ENCODE results near the gene MAT2B.

Gene MAT2B

DNA sequence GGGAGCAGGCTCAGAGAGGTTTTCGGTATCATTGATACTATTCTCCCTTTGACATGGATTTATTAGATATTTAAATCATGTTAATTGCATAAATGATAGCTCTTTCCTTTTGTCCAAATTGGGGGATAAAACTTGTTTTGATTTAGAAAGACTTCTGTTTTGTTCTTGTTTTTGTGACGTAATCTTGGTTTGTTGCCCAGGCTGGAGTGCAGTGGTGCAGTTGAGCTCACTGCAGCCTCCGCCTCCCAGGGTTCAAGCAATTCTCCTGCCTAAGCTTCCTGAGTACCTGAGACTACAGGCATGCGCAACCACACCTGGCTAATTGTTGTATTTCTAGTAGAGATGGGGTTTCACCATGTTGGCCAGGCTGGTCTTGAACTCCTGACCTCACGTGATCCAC, 7.1 kb downstream of the MAT2B start:
- Histone ChIP-seq H3K4me3 (ENCODE audit: low read depth, low read length) (no peak overlapping the region), H3K4me1 (ENCODE audit: control insufficient read depth, insufficient read depth, low read length) (peaks cover 14% of the 10 kb centered on the region), H3K36me3 (ENCODE audit: control insufficient read depth in 2 of 2, insufficient read depth in 1 of 2, low read length in 2 of 2) (peaks cover 52 to 55% of the 10 kb centered on the region in 2 experiments), H3K27ac (ENCODE audit: extremely low read depth, low read depth, low read length) (no peak overlapping the region), H3K9me3 (ENCODE audit: control insufficient read depth, insufficient read depth, low read depth, low read length) (no peaks in the 10 kb centered on the region)
- TF ChIP-seq ZNF426 (tag by site-specific recombination; IDR thresholded peaks at IDR 0.05) = no peak
- POLR2A ChIA-PET = no interaction called here
- CTCF ChIA-PET = interaction anchor here (1.0 kb wide), 1 partner anchor 9 kb away, joined by 4 read pairs; no protein-coding TSS in a partner anchor

DNA sequence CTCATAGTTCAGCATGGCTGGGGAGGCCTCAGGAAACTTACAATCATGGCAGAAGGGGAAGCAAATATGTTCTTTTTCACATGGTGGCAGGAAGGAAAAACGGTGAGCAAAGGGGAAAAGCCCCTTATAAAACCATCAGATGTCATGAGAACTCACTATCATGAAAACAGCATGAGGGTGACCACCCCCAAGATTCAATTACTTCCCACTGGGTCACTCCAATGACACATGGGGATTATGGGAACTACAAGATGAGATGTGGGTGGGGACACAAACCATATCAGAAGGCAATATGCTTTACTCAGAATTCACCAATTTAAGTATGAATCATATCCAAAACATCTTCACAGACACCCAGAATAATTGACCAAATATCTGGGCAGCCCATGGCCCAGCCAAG, 19.7 kb downstream of the MAT2B start:
- Histone ChIP-seq H3K4me3 (ENCODE audit: low read depth, low read length) (no peak overlapping the region), H3K27ac (ENCODE audit: extremely low read depth, low read depth, low read length) (no peak overlapping the region), H3K9me3 (ENCODE audit: control insufficient read depth, insufficient read depth, low read depth, low read length) (no peaks in the 10 kb centered on the region), H3K4me1 (ENCODE audit: control insufficient read depth, insufficient read depth, low read length) (no peaks in the 10 kb centered on the region), H3K36me3 (ENCODE audit: control insufficient read depth in 2 of 2, insufficient read depth in 1 of 2, low read length in 2 of 2) (peaks cover 4 to 8% of the 10 kb centered on the region in 2 experiments; a peak in 2 of 3 replicates)
- POLR2A ChIA-PET = no interaction called here
- no peak for TF ChIP-seq ZNF654 (tag by site-specific recombination; IDR thresholded peaks at IDR 0.05; ENCODE audit: low read depth)
- no peak for TF ChIP-seq ZSCAN23 (tag by site-specific recombination; IDR thresholded peaks at IDR 0.05)
- TF ChIP-seq, protein P1, sequence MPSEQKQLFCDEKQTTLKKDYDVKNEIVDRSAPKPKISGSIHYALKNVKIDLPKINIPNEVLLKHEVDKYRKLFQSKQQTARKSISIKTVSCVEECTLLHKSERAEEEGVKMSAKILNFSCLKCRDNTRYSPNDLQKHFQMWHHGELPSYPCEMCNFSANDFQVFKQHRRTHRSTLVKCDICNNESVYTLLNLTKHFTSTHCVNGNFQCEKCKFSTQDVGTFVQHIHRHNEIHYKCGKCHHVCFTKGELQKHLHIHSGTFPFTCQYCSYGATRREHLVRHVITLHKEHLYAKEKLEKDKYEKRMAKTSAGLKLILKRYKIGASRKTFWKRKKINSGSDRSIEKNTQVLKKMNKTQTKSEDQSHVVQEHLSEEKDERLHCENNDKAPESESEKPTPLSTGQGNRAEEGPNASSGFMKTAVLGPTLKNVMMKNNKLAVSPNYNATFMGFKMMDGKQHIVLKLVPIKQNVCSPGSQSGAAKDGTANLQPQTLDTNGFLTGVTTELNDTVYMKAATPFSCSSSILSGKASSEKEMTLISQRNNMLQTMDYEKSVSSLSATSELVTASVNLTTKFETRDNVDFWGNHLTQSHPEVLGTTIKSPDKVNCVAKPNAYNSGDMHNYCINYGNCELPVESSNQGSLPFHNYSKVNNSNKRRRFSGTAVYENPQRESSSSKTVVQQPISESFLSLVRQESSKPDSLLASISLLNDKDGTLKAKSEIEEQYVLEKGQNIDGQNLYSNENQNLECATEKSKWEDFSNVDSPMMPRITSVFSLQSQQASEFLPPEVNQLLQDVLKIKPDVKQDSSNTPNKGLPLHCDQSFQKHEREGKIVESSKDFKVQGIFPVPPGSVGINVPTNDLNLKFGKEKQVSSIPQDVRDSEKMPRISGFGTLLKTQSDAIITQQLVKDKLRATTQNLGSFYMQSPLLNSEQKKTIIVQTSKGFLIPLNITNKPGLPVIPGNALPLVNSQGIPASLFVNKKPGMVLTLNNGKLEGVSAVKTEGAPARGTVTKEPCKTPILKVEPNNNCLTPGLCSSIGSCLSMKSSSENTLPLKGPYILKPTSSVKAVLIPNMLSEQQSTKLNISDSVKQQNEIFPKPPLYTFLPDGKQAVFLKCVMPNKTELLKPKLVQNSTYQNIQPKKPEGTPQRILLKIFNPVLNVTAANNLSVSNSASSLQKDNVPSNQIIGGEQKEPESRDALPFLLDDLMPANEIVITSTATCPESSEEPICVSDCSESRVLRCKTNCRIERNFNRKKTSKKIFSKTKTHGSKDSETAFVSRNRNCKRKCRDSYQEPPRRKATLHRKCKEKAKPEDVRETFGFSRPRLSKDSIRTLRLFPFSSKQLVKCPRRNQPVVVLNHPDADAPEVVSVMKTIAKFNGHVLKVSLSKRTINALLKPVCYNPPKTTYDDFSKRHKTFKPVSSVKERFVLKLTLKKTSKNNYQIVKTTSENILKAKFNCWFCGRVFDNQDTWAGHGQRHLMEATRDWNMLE (tag by site-specific recombination; conservative IDR thresholded peaks at IDR 0.05; ENCODE audit: low read depth) = no peak
- no peak for TF ChIP-seq ZNF76 (tag by site-specific recombination; IDR thresholded peaks at IDR 0.05; ENCODE audit: borderline replicate concordance, low read depth)
- no peak for TF ChIP-seq ZNF610 (tag by site-specific recombination; IDR thresholded peaks at IDR 0.05; ENCODE audit: borderline replicate concordance)
- no peak for TF ChIP-seq FEZF1 (tag by site-specific recombination; IDR thresholded peaks at IDR 0.05)
- TF ChIP-seq ZFP69B (tag by site-specific recombination; IDR thresholded peaks at IDR 0.05) = no peak
- no peak for TF ChIP-seq ZNF311 (tag by site-specific recombination; IDR thresholded peaks at IDR 0.05; ENCODE audit: borderline replicate concordance)
- TF ChIP-seq ZFP3 (tag by site-specific recombination; IDR thresholded peaks at IDR 0.05; ENCODE audit: low read depth) = no peak
- TF ChIP-seq MYNN (tag by site-specific recombination; IDR thresholded peaks at IDR 0.05; ENCODE audit: borderline replicate concordance) = no peak
- CTCF ChIA-PET = no interaction called here

DNA sequence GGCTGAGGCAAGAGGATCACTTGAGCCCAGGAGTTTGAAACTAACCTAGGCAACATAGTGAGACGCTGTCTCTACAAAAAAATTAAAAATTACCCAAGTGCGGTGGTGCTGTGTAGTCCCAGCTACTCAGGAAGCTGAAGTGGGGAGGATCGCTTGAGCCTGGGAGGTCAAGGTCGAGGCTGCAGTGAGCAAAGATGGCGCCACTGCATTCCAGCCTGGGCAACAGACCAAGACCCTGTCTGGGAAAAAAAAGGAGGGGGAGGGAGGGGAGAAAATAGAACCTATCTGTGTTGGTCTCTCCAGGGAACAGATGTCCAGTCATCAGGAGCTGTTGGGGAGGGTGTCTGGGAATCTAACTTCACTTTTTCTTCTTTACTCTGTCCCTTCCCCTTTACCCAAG, 24.3 kb downstream of the MAT2B start:
- H3K4me3 ChIP-seq (ENCODE audit: low read depth, low read length) = no peak overlapping the region
- ChIA-PET POLR2A (no interaction called here), CTCF (interaction anchor here (0.7 kb wide), 1 partner anchor 31 kb away, joined by 4 read pairs; no protein-coding TSS in a partner anchor)
- no peaks in the 10 kb centered on the region for H3K36me3 ChIP-seq (ENCODE audit: control insufficient read depth in 2 of 2, insufficient read depth in 1 of 2, low read length in 2 of 2)
- H3K4me1 ChIP-seq (ENCODE audit: control insufficient read depth, insufficient read depth, low read length) = peaks cover 13% of the 10 kb centered on the region
- no peaks in the 10 kb centered on the region for H3K9me3 ChIP-seq (ENCODE audit: control insufficient read depth, insufficient read depth, low read depth, low read length)
- H3K27ac ChIP-seq (ENCODE audit: extremely low read depth, low read depth, low read length) = no peak overlapping the region
- TF ChIP-seq ZNF112 (tag by site-specific recombination; IDR thresholded peaks at IDR 0.05) (no peak), RBAK (tag by site-specific recombination; IDR thresholded peaks at IDR 0.05) (no peak), ZNF529 (tag by site-specific recombination; IDR thresholded peaks at IDR 0.05; ENCODE audit: insufficient replicate concordance) (no peak), ZNF654 (tag by site-specific recombination; IDR thresholded peaks at IDR 0.05; ENCODE audit: low read depth) (no peak), GLI4 (tag by site-specific recombination; IDR thresholded peaks at IDR 0.05) (no peak), SP7 (tag by site-specific recombination; IDR thresholded peaks at IDR 0.05) (no peak), ZNF629 (tag by site-specific recombination; IDR thresholded peaks at IDR 0.05) (no peak), ZBTB7A (tag by site-specific recombination; IDR thresholded peaks at IDR 0.05; ENCODE audit: low read depth) (no peak)
- TF ChIP-seq, protein P2, sequence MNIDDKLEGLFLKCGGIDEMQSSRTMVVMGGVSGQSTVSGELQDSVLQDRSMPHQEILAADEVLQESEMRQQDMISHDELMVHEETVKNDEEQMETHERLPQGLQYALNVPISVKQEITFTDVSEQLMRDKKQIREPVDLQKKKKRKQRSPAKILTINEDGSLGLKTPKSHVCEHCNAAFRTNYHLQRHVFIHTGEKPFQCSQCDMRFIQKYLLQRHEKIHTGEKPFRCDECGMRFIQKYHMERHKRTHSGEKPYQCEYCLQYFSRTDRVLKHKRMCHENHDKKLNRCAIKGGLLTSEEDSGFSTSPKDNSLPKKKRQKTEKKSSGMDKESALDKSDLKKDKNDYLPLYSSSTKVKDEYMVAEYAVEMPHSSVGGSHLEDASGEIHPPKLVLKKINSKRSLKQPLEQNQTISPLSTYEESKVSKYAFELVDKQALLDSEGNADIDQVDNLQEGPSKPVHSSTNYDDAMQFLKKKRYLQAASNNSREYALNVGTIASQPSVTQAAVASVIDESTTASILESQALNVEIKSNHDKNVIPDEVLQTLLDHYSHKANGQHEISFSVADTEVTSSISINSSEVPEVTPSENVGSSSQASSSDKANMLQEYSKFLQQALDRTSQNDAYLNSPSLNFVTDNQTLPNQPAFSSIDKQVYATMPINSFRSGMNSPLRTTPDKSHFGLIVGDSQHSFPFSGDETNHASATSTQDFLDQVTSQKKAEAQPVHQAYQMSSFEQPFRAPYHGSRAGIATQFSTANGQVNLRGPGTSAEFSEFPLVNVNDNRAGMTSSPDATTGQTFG (tag by site-specific recombination; IDR thresholded peaks at IDR 0.05; ENCODE audit: borderline replicate concordance) = no peak
- TF ChIP-seq, protein P3, sequence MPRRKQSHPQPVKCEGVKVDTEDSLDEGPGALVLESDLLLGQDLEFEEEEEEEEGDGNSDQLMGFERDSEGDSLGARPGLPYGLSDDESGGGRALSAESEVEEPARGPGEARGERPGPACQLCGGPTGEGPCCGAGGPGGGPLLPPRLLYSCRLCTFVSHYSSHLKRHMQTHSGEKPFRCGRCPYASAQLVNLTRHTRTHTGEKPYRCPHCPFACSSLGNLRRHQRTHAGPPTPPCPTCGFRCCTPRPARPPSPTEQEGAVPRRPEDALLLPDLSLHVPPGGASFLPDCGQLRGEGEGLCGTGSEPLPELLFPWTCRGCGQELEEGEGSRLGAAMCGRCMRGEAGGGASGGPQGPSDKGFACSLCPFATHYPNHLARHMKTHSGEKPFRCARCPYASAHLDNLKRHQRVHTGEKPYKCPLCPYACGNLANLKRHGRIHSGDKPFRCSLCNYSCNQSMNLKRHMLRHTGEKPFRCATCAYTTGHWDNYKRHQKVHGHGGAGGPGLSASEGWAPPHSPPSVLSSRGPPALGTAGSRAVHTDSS (tag by site-specific recombination; IDR thresholded peaks at IDR 0.05) = no peak
